GM18868 (cell line): ENCODE data around the gene CMPK1.
"Not testable (repeated sequence)": the region's sequence is repeated elsewhere in the genome, so short reads cannot be mapped to it uniquely, and the experiment has no call there.

Experiments
- ATAC-seq: cut with Tn5 transposase; IDR thresholded peaks from one replicate; pipeline ENCODE4 v1.9.1; 2021; ENCODE audit warnings: mild to moderate bottlenecking, moderate library complexity; ENCODE audit not compliant: unreplicated experiment

The CMPK1 gene

GRCh38 chr1:47333578-47333921 is at the start of gene CMPK1:
TSS of gene CMPK1 (plus strand) at chr1:47333790. CDS start at chr1:47333946, 156 bp downstream.
- ATAC-seq, result peak; percentile 77

DNA sequence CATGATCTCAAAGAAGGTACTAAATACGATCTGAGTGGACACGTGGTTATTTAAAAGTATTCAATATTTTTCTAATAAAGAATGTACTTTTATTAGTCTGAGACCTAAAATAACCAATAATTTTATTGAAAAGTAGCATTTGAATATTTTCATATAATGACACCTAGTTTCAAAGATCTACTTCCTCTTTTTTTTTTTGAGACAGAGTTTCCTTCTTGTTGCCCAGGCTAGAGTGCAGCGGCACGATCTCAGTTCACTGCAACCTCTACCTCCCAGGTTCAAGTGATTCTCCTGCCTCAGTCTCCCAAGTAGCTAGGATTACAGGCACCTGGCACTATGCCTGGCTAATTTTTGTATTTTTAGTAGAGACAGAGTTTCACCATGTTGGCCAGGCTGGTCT is 45.5 kb upstream of the CMPK1 start:
- peak; percentile 36 for ATAC-seq

- ATAC-seq, result not testable (repeated sequence)
Observed at GRCh38 chr1:47294863-47295262, 38.7 kb upstream of the CMPK1 start.

- ATAC-seq, result no peak
Observed at GRCh38 chr1:47295579-47295978, 38.0 kb upstream of the CMPK1 start.

DNA sequence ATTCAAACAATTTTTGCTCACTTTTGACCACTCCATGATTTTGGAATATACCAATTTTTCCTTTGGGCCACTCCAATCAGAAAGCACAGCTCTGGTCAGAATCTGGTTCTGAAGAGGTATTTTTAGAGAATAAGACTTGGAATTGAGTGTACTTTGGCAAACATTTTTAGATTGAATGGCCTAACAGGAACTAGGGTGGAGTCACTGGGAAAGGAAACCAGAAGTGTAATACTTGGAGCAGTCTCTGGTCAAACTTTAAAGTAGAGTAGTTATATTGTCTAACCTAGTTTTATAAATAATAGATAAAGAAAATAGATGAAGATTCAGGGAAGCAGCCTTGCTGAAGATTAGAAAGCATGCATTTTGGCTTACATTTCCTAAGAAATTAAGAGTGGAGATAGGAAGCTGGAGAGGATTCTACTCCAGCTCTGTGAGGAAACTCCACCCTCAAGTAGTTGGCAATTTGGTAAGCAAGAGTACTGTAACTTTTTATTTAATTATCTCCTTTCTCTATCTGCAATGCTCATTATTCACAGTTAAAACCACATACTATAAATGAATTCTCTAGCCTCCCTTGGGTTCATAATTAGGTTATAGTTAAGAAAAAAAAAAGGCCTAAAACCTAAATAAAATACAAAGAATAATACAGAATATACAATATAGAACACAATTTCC is 35.4 kb upstream of the CMPK1 start:
- no peak for ATAC-seq

DNA sequence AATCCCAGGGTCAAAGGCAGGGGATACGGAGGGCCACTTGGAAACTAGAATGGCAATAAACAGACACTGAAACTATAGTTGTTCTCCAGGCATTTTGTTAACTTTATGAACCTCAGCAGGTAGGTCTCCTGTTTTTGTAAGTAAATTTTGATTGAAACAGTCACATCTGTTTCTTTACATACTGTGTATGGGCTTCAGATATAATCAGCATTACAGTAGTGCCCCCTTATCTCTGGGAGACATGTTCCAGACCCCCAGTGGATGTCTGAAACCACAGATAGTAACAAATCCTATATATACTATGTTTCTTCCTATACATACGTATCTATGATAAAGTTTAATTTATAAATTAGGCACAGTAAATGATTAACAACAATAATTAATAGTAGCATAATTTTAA is 31.1 kb upstream of the CMPK1 start:
- ATAC-seq, result no peak

DNA sequence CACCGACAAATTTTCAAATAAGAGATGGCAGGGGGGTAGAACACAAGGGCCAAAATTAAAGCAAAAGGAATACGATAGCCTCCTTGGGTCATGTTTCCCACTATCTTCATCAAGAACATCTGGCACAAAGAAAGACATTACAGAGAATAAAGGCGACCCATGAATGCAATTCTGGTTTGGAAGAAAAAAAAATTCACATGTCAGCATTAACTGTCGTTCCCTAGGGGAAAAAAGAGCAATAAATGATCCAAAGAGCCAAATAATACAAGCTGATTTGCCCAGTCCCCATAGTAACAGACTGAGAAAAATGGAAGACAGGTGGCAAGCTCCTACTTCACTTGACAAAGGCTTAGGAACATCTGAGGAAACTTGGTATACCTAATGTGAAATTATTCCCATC is 24.2 kb upstream of the CMPK1 start:
- no peak for ATAC-seq

DNA sequence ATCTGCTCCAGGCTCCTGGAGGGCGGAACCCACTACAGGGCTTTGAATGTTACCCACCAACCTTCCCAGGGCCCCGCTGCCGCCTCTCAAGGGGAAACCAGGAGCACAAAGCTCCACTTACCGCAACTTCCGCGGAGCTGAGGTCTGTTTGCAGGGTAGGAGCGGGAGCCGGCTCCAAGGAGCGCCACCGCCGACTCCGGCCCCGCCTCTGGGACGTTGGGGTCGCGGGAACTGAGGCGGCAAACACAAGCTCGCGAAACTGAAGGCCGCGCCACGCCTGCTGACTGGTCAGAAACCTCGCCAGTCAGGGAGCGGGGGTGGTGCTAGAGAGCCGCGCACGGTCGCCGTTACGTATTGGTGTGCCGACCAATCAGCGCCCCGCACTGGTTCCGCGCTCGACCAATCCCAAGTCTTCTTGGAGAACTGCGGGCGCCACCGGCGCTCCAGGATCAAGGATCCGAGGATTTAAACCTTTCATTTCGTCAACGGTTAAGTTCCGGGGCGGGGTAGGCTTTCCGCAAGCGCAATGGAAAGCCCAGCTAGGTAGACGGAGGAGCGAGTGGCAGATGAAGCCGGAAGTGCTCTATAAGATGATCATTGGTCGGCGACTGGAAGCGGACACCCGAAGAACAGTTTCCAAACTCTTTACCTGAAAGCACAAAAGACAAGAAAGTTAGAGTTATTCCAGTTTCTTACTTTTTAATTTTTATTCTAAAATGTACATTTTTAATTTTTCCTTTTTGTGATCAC is 19.5 kb upstream of the CMPK1 start, which contains the start of gene STIL:
TSS of gene STIL (minus strand) at position 233 of the 750 bp plus-strand sequence. CDS start 3,828 bp downstream, outside the sequence.
- ATAC-seq, result peak; percentile 98

DNA sequence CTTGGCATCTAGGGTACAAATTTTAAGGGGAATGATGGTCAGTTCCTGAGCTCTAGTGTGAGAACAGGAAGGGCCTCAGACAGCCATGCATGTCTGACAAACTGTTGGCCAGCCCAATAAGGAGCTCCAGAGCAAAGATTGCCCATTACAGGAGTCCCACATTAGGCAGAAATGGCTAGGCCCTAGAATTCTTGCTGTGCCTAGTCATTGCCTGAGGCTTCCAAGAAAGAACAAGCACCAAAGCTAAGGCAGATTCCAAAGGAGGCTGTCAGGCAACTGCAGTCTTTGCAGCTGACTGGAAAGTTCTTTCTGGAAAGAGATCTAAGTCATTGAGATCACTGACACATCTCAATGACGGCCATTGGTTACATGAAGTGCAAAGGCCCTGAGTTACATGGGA is 15.7 kb upstream of the CMPK1 start:
- ATAC-seq, result no peak

DNA sequence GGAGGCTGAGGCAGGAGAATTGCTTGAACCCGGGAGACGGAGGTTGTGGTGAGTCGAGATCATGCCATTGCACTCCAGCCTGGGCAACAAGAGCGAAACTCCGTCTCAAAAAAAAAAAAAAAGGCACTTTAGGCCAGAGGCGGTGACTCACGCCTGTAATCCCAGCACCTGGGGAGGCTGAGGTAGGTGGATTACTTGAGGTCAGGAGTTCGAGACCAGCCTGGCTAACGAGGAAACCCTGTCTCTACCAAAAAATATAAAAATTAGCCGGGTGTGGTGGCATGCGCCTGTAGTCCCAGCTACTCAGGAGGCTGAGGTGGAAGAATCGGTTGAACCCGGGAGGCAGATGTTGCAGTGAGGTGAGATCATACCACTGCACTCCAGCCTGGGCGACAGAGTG is 13.6 kb upstream of the CMPK1 start:
- not testable (repeated sequence) for ATAC-seq

DNA sequence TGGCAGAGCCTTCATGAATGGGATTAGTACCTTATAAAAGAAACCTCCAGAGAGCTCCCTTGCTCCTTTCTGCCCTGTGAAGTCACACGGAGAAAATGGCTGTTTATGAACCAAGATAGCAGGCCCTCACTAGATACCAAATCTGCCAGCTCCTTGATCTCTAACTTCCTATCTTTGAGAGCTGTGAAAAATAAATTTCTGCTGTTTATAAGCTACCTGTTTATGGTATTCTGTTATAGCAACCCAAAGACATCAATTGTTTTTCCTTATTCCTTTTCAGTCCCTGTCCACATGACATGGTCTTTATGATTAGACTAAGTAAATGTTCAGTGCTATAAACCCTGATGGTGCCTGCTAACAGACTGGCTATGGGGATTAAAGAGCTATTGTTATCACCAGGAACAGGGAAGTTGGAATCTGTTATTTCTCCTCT is 10.0 kb upstream of the CMPK1 start:
- no peak for ATAC-seq

DNA sequence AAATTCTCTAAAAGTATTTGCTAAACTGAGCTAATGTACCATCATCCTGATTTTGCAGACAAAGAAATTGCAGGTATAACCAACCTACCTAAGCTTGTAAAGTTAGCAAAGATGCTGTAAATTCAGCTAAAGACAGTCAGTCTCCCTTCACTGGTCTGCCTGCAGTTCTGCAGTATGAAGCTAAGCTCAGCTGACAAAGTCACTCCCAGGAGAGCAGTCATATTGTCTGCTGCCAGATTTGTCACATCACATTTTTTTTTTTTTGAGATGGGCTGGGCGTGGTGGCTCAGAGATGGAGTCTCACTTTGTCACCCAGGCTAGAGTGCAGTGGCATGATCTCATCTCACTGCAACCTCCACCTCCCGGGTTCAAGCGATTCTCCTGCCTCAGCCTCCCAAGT is 8.9 kb upstream of the CMPK1 start:
- no peak for ATAC-seq

DNA sequence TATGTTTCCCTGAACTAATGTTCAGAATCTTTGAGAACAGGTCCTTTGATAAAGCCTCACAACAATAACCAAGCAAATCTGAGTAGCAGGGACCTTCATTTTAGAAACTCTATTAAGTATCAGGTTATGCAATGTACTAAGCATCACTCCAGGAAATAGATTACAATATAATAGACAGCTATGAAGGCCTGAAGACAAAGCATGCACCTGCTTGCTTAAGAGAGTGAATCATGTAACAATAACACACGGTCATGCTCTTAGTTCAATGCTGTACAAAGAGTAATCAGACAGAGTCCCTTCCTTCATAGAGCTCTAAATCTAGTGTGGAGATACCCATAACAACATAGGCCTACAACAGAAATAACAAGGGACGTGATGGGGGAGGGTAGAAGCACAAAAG is 8.1 kb upstream of the CMPK1 start:
- no peak for ATAC-seq

DNA sequence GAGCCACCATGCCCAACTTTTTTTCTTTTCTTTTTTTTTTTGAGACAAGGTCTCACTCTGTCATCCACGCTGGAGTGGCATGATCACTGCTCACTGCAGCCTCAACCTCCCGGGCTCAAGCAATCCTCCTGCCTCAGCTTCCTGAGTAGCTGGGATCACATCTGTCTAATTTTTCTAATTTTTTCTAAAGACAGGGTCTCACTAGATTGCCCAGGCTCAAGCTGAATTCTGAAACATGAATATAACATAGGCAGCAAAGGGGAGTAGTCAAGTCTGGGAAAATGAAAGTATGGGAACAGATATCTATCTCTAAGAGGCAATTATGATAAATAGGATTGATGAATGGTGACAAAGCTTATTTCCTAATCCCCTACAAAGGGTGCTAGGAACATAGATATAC is 7.3 kb upstream of the CMPK1 start:
- ATAC-seq, result no peak

DNA sequence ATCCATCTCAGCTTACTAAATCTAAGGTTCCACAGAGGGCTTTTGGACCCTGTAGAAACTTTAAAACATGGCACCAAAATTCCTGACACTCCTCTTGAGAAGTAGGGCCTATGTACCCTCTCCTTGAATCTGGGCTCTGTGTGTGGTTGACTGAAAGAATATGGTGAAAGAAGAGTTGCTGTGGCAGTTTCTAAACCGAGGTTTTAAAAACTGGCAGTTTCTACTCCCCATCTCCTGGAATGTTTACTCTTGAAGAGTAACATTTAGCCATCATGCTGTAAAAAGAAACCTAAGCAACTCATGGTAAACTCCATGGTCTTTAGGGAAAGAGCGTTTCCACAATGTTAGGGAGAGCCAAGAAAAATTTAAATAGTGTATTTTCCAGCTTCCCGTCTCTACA is 4.6 kb upstream of the CMPK1 start:
- no peak for ATAC-seq

DNA sequence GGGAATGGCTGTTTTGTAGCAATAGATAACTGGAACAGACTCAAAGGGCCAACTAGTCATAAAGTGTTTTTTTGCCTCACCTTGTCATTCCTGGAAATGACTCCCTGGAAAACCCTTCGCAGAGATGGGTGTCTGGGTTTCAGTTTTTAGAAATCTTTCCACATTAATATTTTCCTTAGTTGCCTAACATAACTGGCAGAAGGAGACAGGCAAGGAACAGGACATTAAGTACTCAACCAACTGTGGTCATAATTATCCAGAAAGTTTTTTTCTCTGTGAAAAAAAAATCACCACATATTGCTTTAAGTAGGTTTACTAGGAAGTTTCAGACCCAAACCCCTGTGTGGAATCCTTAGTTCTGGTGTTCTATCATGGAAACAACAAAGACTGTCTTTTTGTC is 3.4 kb upstream of the CMPK1 start:
- no peak for ATAC-seq

- ATAC-seq, result no peak
Observed at GRCh38 chr1:47331875-47332274, 1.7 kb upstream of the CMPK1 start.

DNA sequence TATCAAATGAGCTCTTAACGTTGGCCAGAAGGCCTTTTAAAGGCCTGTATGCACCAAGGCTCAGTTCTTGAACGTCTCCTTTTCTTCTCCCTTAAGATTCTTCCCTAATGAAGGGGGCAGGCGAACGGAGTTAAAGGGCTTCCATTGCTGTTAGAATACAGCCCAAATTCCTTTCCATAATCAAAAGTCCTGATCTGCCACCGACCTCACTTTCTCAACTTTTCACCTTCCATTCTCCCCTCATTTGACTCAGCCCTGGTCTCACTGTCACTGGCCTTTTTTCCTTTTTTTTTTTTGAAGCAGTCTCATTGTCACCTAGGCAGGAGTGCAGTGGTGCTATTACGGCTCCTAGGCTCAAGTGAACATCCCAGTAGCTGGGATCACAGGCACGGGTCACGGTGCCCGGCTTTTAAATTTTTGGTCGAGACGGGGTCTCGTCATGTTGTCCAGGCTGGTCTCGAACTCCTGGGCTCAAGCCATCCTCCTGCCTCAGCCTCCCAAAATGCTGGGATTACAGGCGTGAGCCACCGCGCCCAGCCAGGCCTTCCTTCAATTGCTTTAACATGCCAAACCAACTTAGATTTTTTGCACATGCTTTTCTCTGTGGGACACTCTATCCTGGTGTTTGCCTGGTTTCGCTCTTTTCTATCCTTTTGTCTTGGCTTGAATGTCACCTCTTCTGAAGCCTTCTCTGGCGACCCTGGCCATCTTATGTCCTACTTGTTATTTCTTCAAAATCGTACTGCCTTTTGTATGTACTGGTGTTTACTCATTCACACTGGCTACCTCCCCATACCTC is 612 bp upstream of the CMPK1 start:
- ATAC-seq, result no peak

- peak; percentile 86 for ATAC-seq
Observed at GRCh38 chr1:47333922-47334764, 553 bp downstream of the CMPK1 start.

GRCh38 chr1:47334765-47335435 is 1.3 kb downstream of the CMPK1 start:
- no peak for ATAC-seq
